Dendritic cell treated with granulocyte-macrophage colony-stimulating factor and Interleukin-4, amounts not matched to agents 40 ng/mL and 50 ng/mL, for 4 days (primary cell): ENCODE results near the gene MOGAT2.

Source experiments
- H3K27ac Mint-ChIP-seq: one replicate; pipeline ENCODE4 v1.8.0; 2022; ENCODE audit warnings: mild to moderate bottlenecking, mixed read lengths
- H3K27me3 Mint-ChIP-seq: one replicate; pipeline ENCODE4 v1.8.0; 2022; ENCODE audit warnings: mild to moderate bottlenecking, mixed read lengths
- H3K36me3 Mint-ChIP-seq: one replicate; pipeline ENCODE4 v1.8.0; 2022; ENCODE audit warnings: low read depth, mixed read lengths
- H3K4me1 Mint-ChIP-seq: one replicate; pipeline ENCODE4 v1.8.0; 2022; ENCODE audit warnings: low read depth, mixed read lengths
- H3K4me3 Mint-ChIP-seq: one replicate; pipeline ENCODE4 v1.8.0; 2022; ENCODE audit warnings: mild to moderate bottlenecking, moderate library complexity, mixed read lengths
- H3K9me3 Mint-ChIP-seq: one replicate; pipeline ENCODE4 v1.8.0; 2022; ENCODE audit warnings: mixed read lengths
- intact Hi-C: fragments of 100-400 bp; cut with micrococcal nuclease; formaldehyde crosslinking; loops from one replicate; pipeline ENCODE4 v1.15.0; 2022

MOGAT2 gene

GRCh38 chr11:75759832-75760231 lies 42.2 kb downstream of the MOGAT2 start:
- Mint-ChIP-seq H3K27me3 (peaks cover 2% of the 10 kb centered on the region), H3K36me3 (no peaks in the 10 kb centered on the region), H3K9me3 (no peaks in the 10 kb centered on the region), H3K4me3 (no peak overlapping the region), H3K4me1 (peaks cover 37% of the 10 kb centered on the region), H3K27ac (no peak overlapping the region)
- intact Hi-C loops = no loop called here

GRCh38 chr11:75760243-75760642 lies 42.6 kb downstream of the MOGAT2 start:
- Mint-ChIP-seq H3K27me3 (peaks cover 2% of the 10 kb centered on the region), H3K4me3 (no peak overlapping the region), H3K9me3 (no peaks in the 10 kb centered on the region), H3K27ac (no peak overlapping the region), H3K4me1 (peaks cover 37% of the 10 kb centered on the region), H3K36me3 (no peaks in the 10 kb centered on the region)
- intact Hi-C loops = no loop called here

GRCh38 chr11:75760710-75761493 lies 43.3 kb downstream of the MOGAT2 start:
- intact Hi-C loops = no loop called here
- Mint-ChIP-seq H3K27ac (no peak overlapping the region), H3K4me3 (no peak overlapping the region), H3K36me3 (no peaks in the 10 kb centered on the region), H3K27me3 (peaks cover 2% of the 10 kb centered on the region), H3K4me1 (peaks cover 41% of the 10 kb centered on the region), H3K9me3 (no peaks in the 10 kb centered on the region)

GRCh38 chr11:75762158-75762557 lies 44.5 kb downstream of the MOGAT2 start:
- peaks cover 50% of the 10 kb centered on the region for H3K4me1 Mint-ChIP-seq
- H3K27ac Mint-ChIP-seq = no peak overlapping the region
- H3K27me3 Mint-ChIP-seq = peaks cover 7% of the 10 kb centered on the region
- no peaks in the 10 kb centered on the region for H3K36me3 Mint-ChIP-seq
- H3K9me3 Mint-ChIP-seq = no peaks in the 10 kb centered on the region
- H3K4me3 Mint-ChIP-seq = no peak overlapping the region
- intact Hi-C loops = no loop called here

GRCh38 chr11:75762885-75763284 lies 45.2 kb downstream of the MOGAT2 start:
- H3K27me3 Mint-ChIP-seq = peaks cover 15% of the 10 kb centered on the region
- intact Hi-C loops = no loop called here
- H3K27ac Mint-ChIP-seq = no peak overlapping the region
- no peaks in the 10 kb centered on the region for H3K9me3 Mint-ChIP-seq
- no peaks in the 10 kb centered on the region for H3K36me3 Mint-ChIP-seq
- H3K4me3 Mint-ChIP-seq = no peak overlapping the region
- H3K4me1 Mint-ChIP-seq = peaks cover 55% of the 10 kb centered on the region

GRCh38 chr11:75763846-75764245 lies 46.2 kb downstream of the MOGAT2 start:
- Mint-ChIP-seq H3K4me1 (peaks cover 61% of the 10 kb centered on the region), H3K27me3 (peaks cover 19% of the 10 kb centered on the region), H3K4me3 (no peak overlapping the region), H3K36me3 (no peaks in the 10 kb centered on the region), H3K27ac (no peak overlapping the region), H3K9me3 (no peaks in the 10 kb centered on the region)
- intact Hi-C loops = no loop called here

- Mint-ChIP-seq H3K9me3 (no peaks in the 10 kb centered on the region), H3K4me1 (peaks cover 68% of the 10 kb centered on the region), H3K4me3 (no peak overlapping the region), H3K27me3 (peaks cover 22% of the 10 kb centered on the region), H3K27ac (no peak overlapping the region), H3K36me3 (no peaks in the 10 kb centered on the region)
- intact Hi-C loops = no loop called here
Measured at GRCh38 chr11:75765116-75765515, 47.5 kb downstream of the MOGAT2 start.

- Mint-ChIP-seq H3K36me3 (no peaks in the 10 kb centered on the region), H3K4me3 (no peak overlapping the region), H3K27me3 (peaks cover 22% of the 10 kb centered on the region), H3K9me3 (no peaks in the 10 kb centered on the region), H3K4me1 (peaks cover 74% of the 10 kb centered on the region), H3K27ac (no peak overlapping the region)
- intact Hi-C loops = no loop called here
Measured at GRCh38 chr11:75766443-75767227, 49.0 kb downstream of the MOGAT2 start.

- no peaks in the 10 kb centered on the region for H3K9me3 Mint-ChIP-seq
- H3K4me1 Mint-ChIP-seq = peaks cover 74% of the 10 kb centered on the region
- intact Hi-C loops = no loop called here
Measured at GRCh38 chr11:75767228-75767572, 49.6 kb downstream of the MOGAT2 start.

GRCh38 chr11:75767793-75768111 lies 50.1 kb downstream of the MOGAT2 start:
- H3K27me3 Mint-ChIP-seq = peaks cover 22% of the 10 kb centered on the region
- H3K27ac Mint-ChIP-seq = no peak overlapping the region
- no peaks in the 10 kb centered on the region for H3K9me3 Mint-ChIP-seq
- intact Hi-C loops = no loop called here
- H3K36me3 Mint-ChIP-seq = no peaks in the 10 kb centered on the region
- H3K4me3 Mint-ChIP-seq = no peak overlapping the region
- peaks cover 74% of the 10 kb centered on the region for H3K4me1 Mint-ChIP-seq

More at GRCh38 chr11:75767228-75767572, 49.6 kb downstream of the MOGAT2 start:
- Mint-ChIP-seq H3K27me3 (peaks cover 22% of the 10 kb centered on the region), H3K27ac (no peak overlapping the region), H3K36me3 (no peaks in the 10 kb centered on the region), H3K4me3 (no peak overlapping the region)

GRCh38 chr11:75768112-75768908 lies 50.7 kb downstream of the MOGAT2 start, which contains the start of gene DGAT2:
TSS of gene DGAT2 (plus strand) at chr11:75768778. CDS start at chr11:75768992, 214 bp downstream.
- H3K27me3 Mint-ChIP-seq = peaks cover 22% of the 10 kb centered on the region
- peak within 1 kb of the TSS; percentile 79 for H3K4me3 Mint-ChIP-seq
- peak within 1 kb of the TSS; percentile 90 for H3K27ac Mint-ChIP-seq
- peaks cover 74% of the 10 kb centered on the region for H3K4me1 Mint-ChIP-seq
- no peaks in the 10 kb centered on the region for H3K9me3 Mint-ChIP-seq
- intact Hi-C loops = no loop called here
- no peaks in the 10 kb centered on the region for H3K36me3 Mint-ChIP-seq

GRCh38 chr11:75768909-75769771 lies 51.5 kb downstream of the MOGAT2 start:
- Mint-ChIP-seq H3K4me1 (peaks cover 77% of the 10 kb centered on the region), H3K27me3 (peaks cover 22% of the 10 kb centered on the region), H3K36me3 (no peaks in the 10 kb centered on the region), H3K9me3 (no peaks in the 10 kb centered on the region), H3K27ac (peak overlapping the region; percentile 90), H3K4me3 (peak overlapping the region; percentile 79)
- intact Hi-C loops = no loop called here

- peaks cover 82% of the 10 kb centered on the region for H3K4me1 Mint-ChIP-seq
- no peaks in the 10 kb centered on the region for H3K36me3 Mint-ChIP-seq
- no peaks in the 10 kb centered on the region for H3K9me3 Mint-ChIP-seq
- H3K27ac Mint-ChIP-seq = no peak overlapping the region
- intact Hi-C loops = no loop called here
- H3K4me3 Mint-ChIP-seq = no peak overlapping the region
- H3K27me3 Mint-ChIP-seq = peaks cover 22% of the 10 kb centered on the region
Measured at GRCh38 chr11:75770102-75770501, 52.5 kb downstream of the MOGAT2 start.
